GM13977 (cell line): ENCODE results near the gene SHFL.

Experiments
- DNase-seq: peaks from one replicate; pipeline ENCODE4 v3.0.0; 2012; ENCODE audit warnings: low spot score
- in situ Hi-C: fragments of 300-500 bp; cut with MboI; formaldehyde crosslinking; loops from one replicate; pipeline ENCODE4 v1.12.0; 2022; ENCODE audit warnings: low sequenced_read_pairs, low pct_unique_long_range_greater_than_20kb, mixed read lengths, inconsistent platforms; ENCODE audit not compliant: unreplicated experiment
- TF ChIP-seq, protein P1 (sequence below): IDR thresholded peaks from 2 replicates; pipeline ENCODE4 v1.5.1; 2012; ENCODE audit warnings: mild to moderate bottlenecking, control low read depth; ENCODE audit not compliant: insufficient read depth; ENCODE audit errors: extremely low read depth, missing control alignments

Gene SHFL

DNA sequence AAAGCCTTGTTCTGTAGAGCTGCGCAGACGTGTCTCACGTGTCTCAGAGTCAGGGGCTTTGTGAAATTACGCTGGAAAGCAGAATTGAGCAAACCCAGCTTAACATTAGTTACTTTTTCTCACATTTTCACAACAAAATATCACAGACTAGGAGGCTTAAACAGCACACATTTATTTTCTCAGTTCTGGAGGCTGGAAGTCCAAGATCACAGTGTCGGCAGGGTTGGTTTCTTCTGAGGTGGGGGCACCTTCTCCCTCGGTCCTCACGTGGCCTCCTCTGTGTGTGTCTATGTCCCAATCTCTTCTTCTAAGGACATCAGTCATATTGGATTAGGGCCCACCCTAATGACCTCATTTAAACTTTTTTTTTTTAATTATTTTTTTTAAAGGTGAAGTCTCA lies 38.3 kb downstream of the SHFL start:
- TF ChIP-seq, protein P1, sequence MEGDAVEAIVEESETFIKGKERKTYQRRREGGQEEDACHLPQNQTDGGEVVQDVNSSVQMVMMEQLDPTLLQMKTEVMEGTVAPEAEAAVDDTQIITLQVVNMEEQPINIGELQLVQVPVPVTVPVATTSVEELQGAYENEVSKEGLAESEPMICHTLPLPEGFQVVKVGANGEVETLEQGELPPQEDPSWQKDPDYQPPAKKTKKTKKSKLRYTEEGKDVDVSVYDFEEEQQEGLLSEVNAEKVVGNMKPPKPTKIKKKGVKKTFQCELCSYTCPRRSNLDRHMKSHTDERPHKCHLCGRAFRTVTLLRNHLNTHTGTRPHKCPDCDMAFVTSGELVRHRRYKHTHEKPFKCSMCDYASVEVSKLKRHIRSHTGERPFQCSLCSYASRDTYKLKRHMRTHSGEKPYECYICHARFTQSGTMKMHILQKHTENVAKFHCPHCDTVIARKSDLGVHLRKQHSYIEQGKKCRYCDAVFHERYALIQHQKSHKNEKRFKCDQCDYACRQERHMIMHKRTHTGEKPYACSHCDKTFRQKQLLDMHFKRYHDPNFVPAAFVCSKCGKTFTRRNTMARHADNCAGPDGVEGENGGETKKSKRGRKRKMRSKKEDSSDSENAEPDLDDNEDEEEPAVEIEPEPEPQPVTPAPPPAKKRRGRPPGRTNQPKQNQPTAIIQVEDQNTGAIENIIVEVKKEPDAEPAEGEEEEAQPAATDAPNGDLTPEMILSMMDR = no peak
- in situ Hi-C loops = no loop called here
- no peak for DNase-seq

DNA sequence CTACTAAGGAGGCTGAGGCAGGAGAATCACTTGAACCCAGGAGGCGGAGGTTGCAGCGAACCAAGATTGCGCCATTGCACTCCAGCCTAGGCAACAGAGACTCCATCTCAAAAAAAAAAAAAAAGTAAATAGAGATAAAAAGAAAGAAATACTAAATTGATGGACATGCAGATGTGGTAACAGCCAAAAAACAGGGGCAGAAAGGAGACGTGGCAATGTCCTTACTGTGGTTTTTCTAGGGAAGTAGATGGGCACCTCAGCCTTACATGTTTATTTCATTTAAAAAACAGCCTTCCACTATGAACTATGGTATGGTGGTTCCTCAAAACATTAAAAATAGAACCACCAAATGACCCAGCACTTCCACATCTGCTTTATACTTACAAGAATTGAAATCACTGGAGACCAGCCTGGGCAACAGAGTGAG lies 40.1 kb downstream of the SHFL start:
- in situ Hi-C loops = no loop called here
- TF ChIP-seq, protein P1 = no peak
- no peak for DNase-seq

DNA sequence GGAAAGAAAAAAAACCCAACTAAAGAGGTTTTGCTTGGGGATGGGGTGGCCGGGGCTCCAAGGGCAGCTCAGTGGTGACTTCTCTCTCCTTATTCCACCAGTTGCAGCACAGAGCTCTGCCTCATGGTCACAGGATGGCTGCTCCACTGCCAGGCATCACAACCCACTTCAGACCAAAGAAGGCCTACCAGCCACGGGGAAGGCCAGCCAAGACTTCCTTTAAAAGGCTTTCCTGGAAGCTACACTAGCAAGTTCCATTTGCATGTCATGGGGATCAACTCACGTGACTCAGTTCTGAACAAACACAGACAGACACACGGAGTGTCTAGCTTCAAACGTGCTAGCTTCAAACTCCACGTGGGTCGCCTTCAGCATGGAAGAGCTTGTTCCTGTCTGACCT lies 46.8 kb downstream of the SHFL start:
- in situ Hi-C loops = no loop called here
- DNase-seq = no peak
- TF ChIP-seq, protein P1 = no peak

DNA sequence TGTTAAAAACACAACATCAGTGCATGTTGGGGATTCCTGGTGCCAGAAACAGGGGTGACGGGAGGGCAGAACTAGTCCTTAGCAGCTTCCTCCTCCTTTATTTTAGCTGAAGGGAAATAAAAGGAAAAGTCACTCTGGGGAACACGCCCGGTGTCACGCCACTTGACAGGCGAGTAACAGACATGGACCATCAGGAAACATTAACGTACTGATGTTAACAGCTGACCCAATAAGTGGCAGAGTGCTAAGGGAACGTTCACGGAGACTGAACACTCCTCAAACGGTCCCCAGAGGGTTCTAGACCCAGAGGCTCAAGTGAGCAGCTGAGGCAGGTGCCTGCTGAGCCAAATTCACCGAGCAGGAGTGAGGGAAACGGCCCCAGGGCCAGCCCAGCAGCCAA lies 47.5 kb downstream of the SHFL start:
- TF ChIP-seq, protein P1 = no peak
- in situ Hi-C loops = no loop called here
- no peak for DNase-seq

DNA sequence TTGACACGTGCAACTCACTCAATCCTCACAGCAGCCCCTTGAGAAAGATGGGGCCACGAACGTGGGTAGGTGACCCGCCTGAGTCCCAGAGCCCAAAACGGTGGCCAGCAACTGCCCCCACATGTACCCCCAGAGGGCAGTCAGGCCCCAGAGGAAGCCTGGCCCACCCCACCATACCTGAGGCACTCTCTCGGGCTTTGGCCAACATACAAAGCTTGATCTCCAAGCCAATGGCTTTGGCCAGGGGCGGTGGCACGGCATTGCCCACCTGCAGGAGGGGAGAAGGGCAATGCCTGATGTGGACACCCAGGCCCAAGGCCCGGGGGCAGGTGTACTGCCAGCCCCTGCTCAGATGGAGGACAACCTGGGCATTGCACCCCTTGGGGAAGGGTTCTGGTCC lies 47.9 kb downstream of the SHFL start:
- TF ChIP-seq, protein P1 = no peak
- DNase-seq = no peak
- in situ Hi-C loops = no loop called here

DNA sequence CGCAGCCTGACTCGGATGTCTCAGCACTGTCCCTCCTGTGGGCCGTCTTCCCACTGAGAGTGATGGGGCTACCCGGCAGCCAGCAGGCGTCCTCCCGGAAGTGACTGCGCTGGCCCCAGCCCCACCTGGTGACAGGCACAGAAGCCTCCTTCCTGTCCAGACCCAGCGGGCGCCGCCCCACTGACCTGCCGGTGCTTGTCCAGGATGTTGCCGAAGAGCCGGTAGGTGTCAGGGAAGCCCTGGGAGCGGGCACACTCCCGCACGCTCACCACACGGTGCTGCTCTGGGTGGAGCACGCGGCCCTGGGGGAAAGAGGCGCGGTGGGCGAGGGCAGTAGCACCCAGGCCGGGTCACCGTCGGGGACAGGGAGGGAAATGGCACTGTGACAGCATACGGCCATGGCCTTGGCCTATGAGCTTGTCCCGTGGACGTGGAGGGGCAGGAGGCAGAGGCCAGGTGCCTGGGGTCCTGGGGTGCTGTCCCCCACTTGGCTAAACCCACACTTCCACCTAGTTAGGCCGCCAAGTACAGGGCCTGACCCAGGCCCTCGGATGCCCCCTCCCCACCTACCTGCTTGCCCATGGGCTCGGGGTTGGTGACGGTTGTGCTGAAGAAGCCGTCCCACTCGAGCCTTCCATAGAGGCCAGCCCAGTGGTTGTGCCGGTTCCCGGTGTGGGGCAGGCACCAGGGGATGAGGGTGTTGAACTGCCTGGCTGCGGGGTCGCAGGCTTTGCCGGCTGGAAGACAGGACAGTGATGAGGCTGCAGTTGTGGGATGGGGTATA lies 49.6 kb downstream of the SHFL start:
- TF ChIP-seq, protein P1 = no peak
- in situ Hi-C loops = no loop called here

More for the DNA sequence above, 49.6 kb downstream of the SHFL start:
- no peak for DNase-seq
